Hepatocyte (in vitro differentiated cells): Measurements from ENCODE around the gene ACTA2.

Experiments
- CTCF ChIP-seq: fragments of 200-600 bp; sonication (generic); IDR thresholded peaks from 2 replicates; pipeline ENCODE4 v1.5.1; 2016; ENCODE audit warnings: antibody characterized with exemption, mild to moderate bottlenecking; ENCODE audit not compliant: poor library complexity
- EZH2phosphoT487 ChIP-seq: fragments of 200-600 bp; sonication (generic); IDR thresholded peaks from one replicate; pipeline ENCODE4 v1.6.1; 2018; ENCODE audit warnings: antibody characterized with exemption, mild to moderate bottlenecking, low read depth, moderate library complexity; ENCODE audit not compliant: unreplicated experiment, severe bottlenecking

DNA sequence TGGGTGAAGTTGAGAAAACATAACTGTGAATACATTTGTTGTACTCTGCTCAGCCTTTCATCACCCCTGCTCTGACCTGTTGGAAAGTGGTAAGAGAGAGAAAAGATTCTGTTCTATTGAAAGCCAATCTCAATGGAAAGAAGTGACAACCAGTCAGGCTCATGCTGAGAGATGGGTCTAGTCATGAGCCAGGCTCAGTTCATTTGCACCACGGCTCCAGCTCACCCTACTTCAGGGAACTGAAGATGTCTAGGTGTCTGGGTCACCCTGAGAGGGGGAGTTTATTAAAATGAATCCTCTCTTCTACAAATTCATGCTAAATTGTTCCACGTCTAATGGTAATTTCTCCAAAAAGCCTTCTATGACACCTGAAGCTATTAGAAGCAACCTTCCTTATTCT, 25.9 kb upstream of the ACTA2 start:
- TF ChIP-seq CTCF (no peak), EZH2phosphoT487 (no peak)
